Renal pelvis (tissue), 3 donors: ENCODE measurements around the gene SEC23IP. TPM values are rescaled to one million over a fixed set of nuclear protein-coding genes. Genes with fewer than 3 reads are reported as not detected.

Source experiments
- polyA plus RNA-seq, 3 donors: library from polyadenylated mRNA; unstranded; fragments of 120-200 nt; gene quantifications; one replicate each; pipeline ENCODE4 v1.2.1, GENCODE V29; 2013; ENCODE audit not compliant: insufficient read length in 3 of 3

The SEC23IP gene
- polyA plus RNA-seq, 3 donors: 67.7 to 73.6 (median 70.5) TPM

Other genes with a start within 250 kb of the SEC23IP start
- gene BAG3, start 241.3 kb upstream of the SEC23IP start, polyA plus RNA-seq: 10 to 100 TPM; 29.5 to 35.6 (median 32.3) TPM
- 10 to 100 TPM; 52.0 to 55.0 (median 53.5) TPM for gene INPP5F, start 166.7 kb upstream of the SEC23IP start, polyA plus RNA-seq
- 10 to 100 TPM; 54.7 to 60.2 (median 58.1) TPM for gene MCMBP, start 19.9 kb upstream of the SEC23IP start, polyA plus RNA-seq